K562 (cell line): ENCODE measurements around the gene IFT81. TPM values are rescaled to one million over a fixed set of nuclear protein-coding genes. Genes with fewer than 3 reads are reported as not detected.

Source experiments
- FOXO4 ChIP-seq: fragments of 450-650 bp; formaldehyde crosslinking; IDR thresholded peaks from 2 replicates; pipeline ENCODE4 v1.4.0; 2020; ENCODE audit warnings: mild to moderate bottlenecking, moderate library complexity
- GATAD2B ChIP-seq: fragments of 450-650 bp; IDR thresholded peaks from 2 replicates; pipeline ENCODE4 v1.6.1; 2017; ENCODE audit warnings: mild to moderate bottlenecking, borderline replicate concordance
- MEF2A ChIP-seq: IDR thresholded peaks from 2 replicates; pipeline ENCODE4 v1.6.1; 2011; ENCODE audit warnings: low read depth, mild to moderate bottlenecking, low read length, moderate library complexity; ENCODE audit not compliant: control insufficient read depth
- PHB ChIP-seq: fragments of 250-450 bp; sonication (Bioruptor Pico); IDR thresholded peaks from 2 replicates; pipeline ENCODE4 v1.5.0; 2021
- TCFL5 ChIP-seq: fragments of 250-450 bp; sonication (Bioruptor Pico); conservative IDR thresholded peaks from 2 replicates; pipeline ENCODE4 v1.6.1; 2021; ENCODE audit warnings: mild to moderate bottlenecking, moderate library complexity, matching md5 sums
- ZBTB5 ChIP-seq: fragments of 450-650 bp; IDR thresholded peaks from 2 replicates; pipeline ENCODE4 v1.6.1; 2017; ENCODE audit warnings: antibody characterized with exemption
- ZKSCAN1 ChIP-seq: fragments of 150-350 bp; IDR thresholded peaks from 2 replicates; pipeline ENCODE4 v1.6.1; 2016; ENCODE audit warnings: low read depth, low read length
- ZKSCAN3 ChIP-seq: fragments of 250-450 bp; sonication (Bioruptor Pico); IDR thresholded peaks from 2 replicates; pipeline ENCODE4 v1.4.0; 2020
- polyA plus RNA-seq, 8 experiments: library from polyadenylated mRNA; depleted of rRNA in 4 of 8; stranded (reverse) in 5 of 8; unstranded in 3 of 8; fragments of >200 nt; fragmentation: Nextera tagmentation in 2 of 8; fragmentation: Illumina TruSeq in 1 of 8; extraction: Ambion mirVana in 2 of 8; extraction: Trizol in 1 of 8; gene quantifications; 2 replicates each; pipeline versions ENCODE4 v1.2.1 to v1.2.3, GENCODE V29; 2011 to 2014; ENCODE audit warnings: inconsistent platforms in 1 of 8, missing spikeins in 1 of 8
- total RNA-seq, 7 experiments: library from RNA; depleted of rRNA in 6 of 7; stranded (reverse); fragments of >200 nt in 6 of 7; fragmentation: Illumina TruSeq in 2 of 7; extraction: Trizol in 2 of 7; gene quantifications; 2 replicates each; pipeline versions ENCODE4 v1.2.1 to v1.2.3, GENCODE V29; 2011 to 2021; ENCODE audit warnings: low replicate concordance in 1 of 7

The IFT81 gene
- total and polyA plus RNA-seq, 9 of the 15 experiments (the other 6 are each of a cell fraction or from before 2014, with no cell fraction given) = 2.8 to 11.9 (median 7.9) TPM

- no peak for TF ChIP-seq PHB (CRISPR knock-in tag)
- TF ChIP-seq GATAD2B = no peak
- TF ChIP-seq ZKSCAN3 (CRISPR knock-in tag) = no peak
- TF ChIP-seq ZBTB5 = no peak
- no peak for TF ChIP-seq TCFL5 (CRISPR knock-in tag)
- TF ChIP-seq MEF2A = no peak
- 0 out of 2 replicates have a peak, but pooled peaks have one; percentile 32 for TF ChIP-seq ZKSCAN1
- TF ChIP-seq FOXO4 (CRISPR knock-in tag) = no peak
- TF ChIP-seq, all 486 proteins: peak for 10
Measured at GRCh38 chr12:110256780-110257431, 132.7 kb downstream of the IFT81 start (continued).
